Activated effector memory CD4-positive, alpha-beta T cell treated with anti-CD3 and anti-CD28 coated beads, Interleukin-2, amount 50 U/mL, for 16 hours (primary cell): ENCODE measurements around the gene SS18L1.

Source experiments
- DNase-seq: peaks from one replicate; pipeline ENCODE4 v3.0.0-alpha.2; 2020

SS18L1 gene

GRCh38 chr20:62229667-62230066 is 86.1 kb downstream of the SS18L1 start:
- no peak for DNase-seq

DNA sequence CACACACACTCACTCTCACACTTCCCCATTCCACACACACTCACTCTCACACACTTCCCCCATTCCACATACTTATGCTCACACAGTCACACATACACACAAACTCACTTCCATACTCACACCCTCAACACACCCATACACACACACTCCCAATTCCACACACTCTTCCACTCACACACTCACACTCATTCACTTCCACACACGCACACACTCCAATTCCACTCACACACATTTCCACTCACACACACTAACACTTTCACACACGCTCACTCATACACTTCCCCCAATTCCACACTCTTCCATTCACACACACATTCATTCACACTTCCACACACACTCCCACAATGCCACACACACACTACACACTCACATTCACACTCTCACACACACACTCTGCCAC is 86.7 kb downstream of the SS18L1 start:
- no peak for DNase-seq

DNA sequence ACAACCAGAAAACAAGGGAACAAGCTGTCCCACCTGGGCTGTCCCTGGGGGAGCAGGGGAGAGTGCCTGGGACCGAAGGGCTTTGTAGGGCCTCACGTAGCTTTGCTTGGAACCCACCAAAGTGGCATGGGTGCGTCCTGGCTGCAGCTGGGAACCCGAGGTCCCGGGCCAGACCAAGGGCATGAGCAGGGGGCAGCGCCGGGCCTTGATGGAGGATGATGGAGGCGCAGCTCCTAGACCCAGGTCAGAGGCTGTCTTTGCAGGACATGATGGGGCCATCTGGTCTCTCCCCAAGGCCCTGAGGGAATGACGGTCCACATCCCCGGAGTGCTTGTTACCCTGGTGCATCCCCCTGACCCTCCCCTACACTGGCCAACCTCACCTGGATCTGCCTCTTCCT is 87.1 kb downstream of the SS18L1 start:
- no peak for DNase-seq

DNA sequence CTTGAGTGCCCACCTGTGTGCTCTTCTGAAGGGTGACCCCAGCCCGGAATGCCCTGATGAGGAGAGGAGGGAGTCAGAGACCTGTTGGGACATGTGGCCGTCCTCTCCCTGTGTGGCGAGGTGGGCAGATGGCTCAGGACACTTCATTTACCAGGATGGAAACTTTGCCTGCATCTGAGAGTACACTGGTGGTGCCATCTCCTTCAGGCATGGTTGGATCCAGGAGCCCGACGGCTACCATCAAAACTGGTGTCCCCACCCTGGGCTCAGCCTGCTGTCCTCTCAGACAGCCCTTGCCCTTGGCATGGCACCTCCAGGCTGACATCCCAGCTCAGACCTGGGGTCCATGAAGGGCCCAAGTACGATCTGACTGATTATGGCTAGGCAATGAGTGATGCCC is 87.7 kb downstream of the SS18L1 start:
- DNase-seq: no peak
